NCI-H146 treated with DMSO at 0.1 percent for 48 hours (cell line): Measurements from ENCODE around the gene DOCK3.
"Not testable (repeated sequence)": the region's sequence is repeated elsewhere in the genome, so short reads cannot be mapped to it uniquely, and the experiment has no call there.

ENCODE experiments used
- DNase-seq: peaks from one replicate; lab custom pipeline; 2025; ENCODE audit not compliant: unreplicated experiment; lab: John Stamatoyannopoulos, UW

Gene DOCK3

DNA sequence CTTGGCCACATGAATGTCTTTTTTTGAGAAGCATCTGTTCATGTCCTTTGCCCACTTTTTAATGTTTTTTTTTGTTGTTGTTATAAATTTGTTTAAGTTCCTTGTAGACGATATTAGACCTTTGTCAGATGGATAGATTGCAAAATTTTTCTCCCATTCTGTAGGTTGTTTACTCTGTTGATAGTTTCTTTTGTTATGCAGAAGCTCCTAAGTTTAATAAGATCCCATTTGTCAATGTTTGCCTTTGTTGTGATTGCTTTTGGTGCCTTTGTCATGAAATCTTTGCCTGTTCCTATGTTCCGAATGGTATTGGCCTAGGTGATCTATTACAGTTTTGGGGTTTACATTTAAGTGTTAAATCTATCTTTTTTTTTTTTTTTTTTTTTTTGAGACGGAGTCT lies 116.2 kb downstream of the DOCK3 start:
- DNase-seq = not testable (repeated sequence)

DNA sequence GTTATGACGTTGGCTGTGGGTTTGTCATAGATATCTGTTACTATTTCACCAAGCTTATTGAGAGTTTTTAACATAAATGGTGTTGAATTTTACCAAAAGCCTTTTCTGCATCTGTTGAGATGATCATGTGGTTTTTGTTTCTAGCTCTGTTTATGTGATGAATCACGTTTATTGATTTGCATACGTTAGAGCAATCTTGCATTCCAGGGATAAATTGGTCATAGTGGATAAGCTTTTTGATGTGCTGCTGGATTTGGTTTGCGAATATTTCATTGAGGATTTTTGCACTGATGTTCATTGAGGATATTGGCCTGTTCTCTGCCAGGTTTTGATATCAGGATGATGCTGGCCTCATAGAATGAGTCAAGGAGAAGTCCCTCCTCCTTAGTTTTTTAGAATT lies 117.8 kb downstream of the DOCK3 start:
- DNase-seq = no peak

DNA sequence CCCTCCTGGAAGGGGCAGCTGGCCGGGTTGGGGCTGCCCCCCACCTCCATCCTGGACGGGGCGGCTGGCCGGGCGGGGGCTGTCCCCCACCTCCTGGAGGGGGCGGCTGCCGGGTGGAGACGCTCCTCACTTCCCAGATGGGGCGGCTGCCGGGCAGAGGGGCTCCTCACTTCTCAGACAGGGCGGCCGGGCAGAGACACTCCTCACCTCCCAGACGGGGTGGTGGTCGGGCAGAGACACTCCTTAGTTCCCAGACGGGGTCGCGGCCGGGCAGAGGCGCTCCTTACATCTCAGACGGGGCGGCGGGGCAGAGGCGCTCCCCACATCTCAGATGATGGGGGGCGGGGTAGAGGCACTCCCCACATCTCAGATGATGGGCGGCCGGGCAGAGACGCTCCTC lies 129.1 kb downstream of the DOCK3 start:
- not testable (repeated sequence) for DNase-seq

GRCh38 chr3:50804376-50804775 lies 129.6 kb downstream of the DOCK3 start:
- DNase-seq = not testable (repeated sequence)

GRCh38 chr3:50805321-50805720 lies 130.6 kb downstream of the DOCK3 start:
- no peak for DNase-seq

DNA sequence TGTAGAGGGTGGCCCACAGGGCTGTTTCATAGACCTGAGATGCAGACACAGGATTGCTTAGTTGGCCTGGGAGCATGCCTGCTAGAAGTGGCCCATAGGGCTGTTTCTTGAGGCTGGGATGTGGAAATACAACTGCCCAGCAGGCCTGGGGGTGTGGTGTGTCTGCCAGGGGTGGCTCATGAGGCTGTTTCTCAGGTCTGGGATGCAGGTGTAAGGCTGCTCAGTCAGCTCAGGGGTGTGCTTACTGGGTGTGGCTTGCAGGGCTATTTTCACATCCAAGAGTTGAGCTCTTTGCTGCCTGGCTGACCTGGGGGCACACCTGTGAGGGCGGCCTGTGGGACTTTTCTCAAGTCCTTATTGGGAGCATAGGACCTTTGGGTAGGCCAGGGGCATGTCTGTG lies 131.3 kb downstream of the DOCK3 start:
- no peak for DNase-seq

DNA sequence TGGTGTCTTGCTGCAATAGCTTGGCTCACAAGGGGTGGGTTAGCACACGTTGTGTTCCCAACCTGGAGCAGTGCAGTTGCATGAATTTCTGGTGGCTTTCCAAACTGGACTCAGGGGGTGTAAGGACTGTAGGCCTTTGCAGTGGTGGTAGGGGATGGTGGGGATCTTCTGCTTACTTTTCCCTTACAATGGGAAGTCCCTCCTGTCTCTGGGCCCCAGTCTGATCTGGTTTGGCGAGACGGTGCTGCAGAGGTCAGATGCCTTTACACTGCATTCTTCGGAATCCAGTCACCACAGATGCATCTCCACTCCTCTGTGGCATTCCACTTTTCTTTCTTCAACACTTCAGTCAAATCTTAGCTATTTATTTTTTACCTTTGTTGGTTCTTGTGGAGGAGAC lies 132.1 kb downstream of the DOCK3 start:
- no peak for DNase-seq

- DNase-seq = no peak
These were observed 132.5 kb downstream of the DOCK3 start for GRCh38 chr3:50807266-50807665.

GRCh38 chr3:50811893-50812292 lies 137.2 kb downstream of the DOCK3 start:
- DNase-seq = no peak

DNA sequence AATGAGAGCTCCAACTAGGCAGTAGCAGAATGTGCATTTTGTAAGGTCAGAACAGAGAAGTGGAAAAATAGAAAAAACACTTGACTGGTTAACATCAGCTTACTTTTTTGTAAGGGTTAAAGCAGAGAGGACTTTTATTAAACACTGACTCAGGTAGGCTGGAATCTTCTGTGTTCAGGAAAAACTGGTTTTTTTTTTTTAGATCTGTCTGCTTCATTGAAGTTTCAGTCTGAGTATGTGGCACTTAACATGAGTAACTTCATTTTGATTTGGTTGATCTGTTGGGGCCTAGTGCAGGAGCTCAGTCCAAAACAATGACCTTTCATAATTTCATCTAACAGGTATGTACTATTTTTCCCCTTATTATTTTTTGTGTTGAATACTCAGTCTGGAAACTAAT lies 141.1 kb downstream of the DOCK3 start:
- DNase-seq = no peak

GRCh38 chr3:50816894-50817293 lies 142.2 kb downstream of the DOCK3 start:
- no peak for DNase-seq

DNA sequence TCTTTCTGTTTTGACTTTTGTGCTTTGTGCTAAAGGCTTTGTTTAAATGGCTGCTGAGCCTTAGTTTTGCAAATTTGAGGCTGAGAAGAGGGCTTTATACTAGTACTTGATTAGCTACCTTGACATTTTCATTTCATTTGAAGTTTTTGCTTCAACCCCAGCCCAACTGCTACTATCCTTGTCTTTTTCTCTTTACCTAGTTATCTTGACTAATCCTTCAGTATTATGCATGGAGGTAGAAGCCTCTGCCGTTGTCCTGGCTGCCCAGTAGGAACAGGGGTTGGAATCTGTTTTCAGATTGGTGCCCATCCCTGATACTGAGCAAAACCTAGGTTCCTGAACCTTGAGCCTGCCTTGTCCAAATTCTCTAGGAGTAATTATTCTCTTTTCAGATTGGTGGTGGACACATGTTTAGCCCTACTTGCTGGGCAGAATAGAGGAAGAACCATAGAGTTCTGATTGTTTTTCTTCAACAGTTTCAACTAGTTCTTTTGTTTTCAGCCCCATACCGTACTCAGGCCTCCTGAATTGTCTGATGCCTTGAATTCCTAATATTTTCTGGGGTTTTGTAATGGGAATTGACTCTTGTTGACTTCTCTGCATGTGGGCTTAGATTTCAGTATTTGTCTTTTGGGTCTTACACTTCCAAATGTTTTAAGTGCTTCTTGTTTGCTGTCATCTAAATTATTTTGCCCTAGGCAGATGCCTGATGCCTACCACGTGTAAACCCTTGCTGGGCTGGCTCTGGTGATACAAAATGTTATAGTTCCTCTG lies 143.2 kb downstream of the DOCK3 start:
- no peak for DNase-seq

- DNase-seq = no peak
These were observed 145.2 kb downstream of the DOCK3 start for GRCh38 chr3:50819882-50820281.

GRCh38 chr3:50825841-50826240 lies 151.1 kb downstream of the DOCK3 start:
- DNase-seq = no peak

- no peak for DNase-seq
These were observed 155.7 kb downstream of the DOCK3 start for GRCh38 chr3:50830451-50830850.

DNA sequence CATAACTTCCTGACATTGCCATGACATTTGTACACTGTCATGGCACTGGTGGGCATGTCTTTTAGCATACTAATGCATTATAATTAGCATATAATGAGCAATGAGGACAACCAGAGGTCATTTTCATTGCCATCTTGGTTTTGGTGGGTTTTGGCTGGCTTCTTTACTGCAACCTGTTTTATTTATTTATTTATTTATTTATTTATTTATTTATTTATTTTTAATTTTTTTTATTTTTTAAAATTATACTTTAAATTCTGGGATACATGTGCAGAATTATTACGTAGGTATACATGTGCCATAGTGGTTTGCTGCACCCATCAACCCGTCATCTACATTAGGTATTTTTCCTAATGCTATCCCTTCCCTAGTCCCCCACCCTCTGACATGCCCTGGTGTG lies 156.3 kb downstream of the DOCK3 start:
- not testable (repeated sequence) for DNase-seq

DNA sequence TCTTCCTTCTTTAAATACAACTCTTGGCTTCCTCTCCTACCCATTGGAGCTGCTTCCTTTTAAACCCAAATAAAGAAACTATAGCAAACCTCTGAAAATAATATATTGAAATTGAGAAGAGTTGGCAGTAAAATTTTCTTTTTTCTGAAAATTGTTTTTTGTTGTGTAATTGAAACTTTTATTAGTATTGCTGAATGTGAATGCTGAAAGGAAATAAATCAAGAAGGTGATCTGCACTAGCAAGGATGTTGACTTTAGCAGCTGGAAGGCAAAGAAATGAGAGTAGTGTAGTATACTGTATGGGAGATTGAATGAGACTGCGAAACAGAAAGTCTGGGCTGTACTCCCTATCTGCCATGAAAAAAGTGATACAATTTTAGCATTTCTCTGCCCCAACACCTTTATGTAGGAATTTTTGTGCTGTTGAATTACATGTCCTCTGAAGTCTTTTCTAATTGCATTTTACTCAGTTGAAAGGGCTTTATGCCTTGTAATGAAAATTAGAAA lies 166.3 kb downstream of the DOCK3 start:
- no peak for DNase-seq

DNA sequence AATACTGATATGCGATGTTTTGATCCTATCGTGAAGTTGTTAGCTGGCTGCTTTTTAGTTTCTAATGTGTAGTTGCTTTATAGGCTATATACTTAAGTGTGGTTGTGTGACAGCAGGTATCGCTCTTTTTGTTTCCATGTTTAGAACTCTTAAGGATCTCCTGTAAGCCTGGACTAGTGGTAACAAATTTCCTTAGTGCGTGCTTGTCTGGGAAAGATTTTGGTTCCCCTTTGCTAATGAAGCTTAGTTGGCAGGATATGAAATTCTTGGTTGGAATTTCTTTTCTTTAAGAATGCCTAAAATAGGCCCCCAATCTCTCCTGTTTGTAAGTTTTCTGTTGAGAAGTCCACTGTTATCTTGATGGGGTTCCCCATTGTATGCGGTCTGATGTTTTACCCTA lies 173.6 kb downstream of the DOCK3 start:
- no peak for DNase-seq

DNA sequence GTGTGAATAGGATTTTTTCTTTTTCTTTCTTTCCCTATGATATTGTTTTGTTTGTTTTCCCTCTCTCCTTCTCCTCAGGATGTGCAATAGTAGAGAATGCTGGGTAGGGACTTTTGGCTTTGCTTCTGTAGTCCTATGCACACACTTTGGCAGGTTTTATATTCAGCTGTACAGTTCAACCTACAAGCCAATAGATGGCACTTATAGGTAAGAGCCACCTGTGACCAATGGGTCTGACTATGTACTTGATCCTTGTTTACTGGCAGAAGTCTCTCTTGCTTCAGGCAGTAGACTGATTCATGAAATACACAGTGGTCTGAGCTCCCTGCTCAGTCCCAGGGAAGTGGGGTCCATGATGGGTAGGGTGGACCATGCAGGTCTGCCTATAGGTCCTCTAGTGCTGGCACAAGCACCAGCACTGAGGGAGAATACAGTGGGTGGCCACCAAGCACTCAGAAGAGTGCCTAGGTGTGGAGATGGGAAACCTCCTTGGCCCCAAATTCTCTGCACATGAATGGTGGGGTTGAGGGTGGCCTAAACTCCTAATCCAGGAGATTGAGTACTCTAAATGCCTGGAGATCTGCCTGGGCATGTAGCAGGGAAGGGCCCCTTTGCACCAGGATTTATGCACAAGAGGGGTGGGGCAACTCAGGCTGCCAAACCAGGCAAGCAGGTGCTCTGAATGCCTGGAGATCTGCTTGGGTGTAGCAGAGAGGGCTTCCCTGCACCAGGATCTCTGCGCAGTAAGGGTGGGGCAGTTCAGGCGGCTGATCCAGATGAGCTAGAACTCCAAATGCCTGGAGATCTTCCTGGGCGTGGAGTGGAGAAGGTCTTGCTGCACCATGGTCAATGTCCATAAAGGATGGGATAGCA lies 176.1 kb downstream of the DOCK3 start:
- DNase-seq = no peak

GRCh38 chr3:50853936-50854335 lies 179.2 kb downstream of the DOCK3 start:
- no peak for DNase-seq

DNA sequence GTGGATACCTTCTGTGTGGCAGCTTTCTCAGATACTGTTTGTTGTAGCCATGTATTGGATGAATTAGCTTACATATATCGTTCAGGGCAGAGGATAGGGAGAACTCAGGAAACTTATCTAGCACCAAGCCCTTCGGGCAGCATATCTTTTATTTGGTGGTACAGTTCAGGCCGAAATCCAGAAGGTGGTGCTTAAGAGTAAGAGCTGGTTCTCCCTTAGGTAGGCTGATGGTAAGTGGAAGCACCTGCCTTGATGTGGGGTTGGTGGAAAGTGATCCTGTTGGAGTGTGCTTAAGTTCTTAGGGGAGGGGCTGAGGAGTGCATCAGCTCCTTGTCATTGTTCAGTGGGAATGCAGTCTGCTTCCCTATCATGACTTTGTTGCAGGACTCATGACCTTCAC lies 187.5 kb downstream of the DOCK3 start:
- DNase-seq = no peak
